HL-60 (cell line): ENCODE data around the gene ZNF444.

Source experiments
- DNase-seq, 2 experiments: peaks; one replicate each; pipeline ENCODE4 v3.0.0-alpha.2; 2010 to 2020; ENCODE audit warnings: low read depth in 1 of 2, low spot score in 1 of 2
- H3K27ac ChIP-seq: fragments of 250-450 bp; sonication (Bioruptor Pico); replicated peaks from 2 replicates; pipeline ENCODE4 v1.5.1; 2020; ENCODE audit warnings: mild to moderate bottlenecking, moderate library complexity
- H3K27me3 ChIP-seq: fragments of 250-450 bp; sonication (Bioruptor Pico); 2 replicates; pipeline ENCODE4 v1.5.1; 2021; ENCODE audit warnings: mild to moderate bottlenecking, moderate library complexity; ENCODE audit not compliant: insufficient read depth, poor library complexity, severe bottlenecking
- H3K4me3 ChIP-seq: replicated peaks from 2 replicates; pipeline ENCODE4 v1.5.1; 2011; ENCODE audit warnings: mild to moderate bottlenecking, control low read depth, low read length; ENCODE audit not compliant: insufficient read depth
- CTCF ChIP-seq: IDR thresholded peaks from one replicate; pipeline ENCODE4 v1.5.1; 2011; ENCODE audit warnings: low read length, control low read depth, inconsistent platforms; ENCODE audit not compliant: insufficient read depth
- GABPA ChIP-seq: IDR thresholded peaks from 2 replicates; pipeline ENCODE4 v1.6.1; 2012; ENCODE audit warnings: low read depth
- POLR2AphosphoS5 ChIP-seq: IDR thresholded peaks from 2 replicates; pipeline ENCODE4 v1.6.1; 2012; ENCODE audit warnings: low read depth
- REST ChIP-seq: IDR thresholded peaks from 2 replicates; pipeline ENCODE4 v1.6.1; 2012; ENCODE audit warnings: low read depth; ENCODE audit not compliant: insufficient replicate concordance
- SPI1 ChIP-seq: IDR thresholded peaks from 2 replicates; pipeline ENCODE4 v1.6.1; 2012; ENCODE audit warnings: low read depth, mild to moderate bottlenecking, borderline replicate concordance

Gene ZNF444

GRCh38 chr19:56125806-56126590 is 15.1 kb upstream of the ZNF444 start:
- no peak overlapping the region for H3K4me3 ChIP-seq
- H3K27me3 ChIP-seq = no peaks in the 10 kb centered on the region
- no peak for TF ChIP-seq POLR2AphosphoS5
- TF ChIP-seq REST = no peak
- no peak for TF ChIP-seq SPI1
- TF ChIP-seq CTCF = no peak
- TF ChIP-seq GABPA = no peak
- no peak for DNase-seq
- H3K27ac ChIP-seq = no peak overlapping the region

GRCh38 chr19:56126983-56127780 is 13.9 kb upstream of the ZNF444 start:
- Histone ChIP-seq H3K27me3 (no peaks in the 10 kb centered on the region), H3K27ac (no peak overlapping the region), H3K4me3 (no peak overlapping the region)
- DNase-seq = no peak
- no peak for TF ChIP-seq POLR2AphosphoS5
- TF ChIP-seq SPI1 = no peak
- no peak for TF ChIP-seq CTCF
- no peak for TF ChIP-seq REST
- TF ChIP-seq GABPA = no peak

- no peak for DNase-seq
- Histone ChIP-seq H3K27ac (no peak overlapping the region), H3K27me3 (no peaks in the 10 kb centered on the region), H3K4me3 (no peak overlapping the region)
- TF ChIP-seq POLR2AphosphoS5 = no peak
- no peak for TF ChIP-seq GABPA
- TF ChIP-seq CTCF = no peak
- no peak for TF ChIP-seq SPI1
- no peak for TF ChIP-seq REST
Measured at GRCh38 chr19:56130006-56130405, 11.1 kb upstream of the ZNF444 start.
